IMR-90 (cell line): Measurements from ENCODE around the gene SLIT3. TPM values are rescaled to one million over a fixed set of nuclear protein-coding genes. Genes with fewer than 3 reads are reported as not detected.

Source experiments
- ATAC-seq: fragments of 200-7000 bp; cut with Tn5 transposase; 2 replicates; pipeline ENCODE4 v1.9.1; 2020; ENCODE audit warnings: low read depth, mild to moderate bottlenecking, moderate library complexity
- BruUV-seq: library from RNA; stranded (reverse); fragments of 400-500 nt; replicated peaks from 2 replicates; lab custom pipeline; 2021; lab: Mats Ljungman, UMichigan
- CTCF ChIA-PET: fragments of 300-600 bp; formaldehyde crosslinking; extraction: SDS; loops from one replicate; lab custom pipeline; 2021; ENCODE audit warnings: antibody characterized with exemption; lab: Yijun Ruan, JAX
- POLR2A ChIA-PET: fragments of 300-600 bp; sonication (Branson Sonifier 250); formaldehyde crosslinking; loops from one replicate; lab custom pipeline; 2022; ENCODE audit warnings: antibody characterized with exemption; ENCODE audit not compliant: unreplicated experiment; lab: Charles Lee
- DNase-seq: peaks from one replicate; pipeline ENCODE4 v3.0.0; 2013
- H2AFZ ChIP-seq: replicated peaks from 2 replicates; pipeline ENCODE3; 2013; ENCODE audit warnings: low read length, mild to moderate bottlenecking; ENCODE audit not compliant: poor library complexity
- H2AK5ac ChIP-seq: 2 replicates; pipeline ENCODE4 v1.6.1; 2013; ENCODE audit warnings: low read depth, low read length, inconsistent platforms
- H2AK9ac ChIP-seq: replicated peaks from 2 replicates; pipeline ENCODE3; 2013; ENCODE audit warnings: mild to moderate bottlenecking, low read depth, low read length, moderate library complexity; ENCODE audit not compliant: poor library complexity
- H2BK120ac ChIP-seq: 2 replicates; pipeline ENCODE4 v1.6.1; 2013; ENCODE audit warnings: low read depth, low read length, inconsistent platforms
- H2BK15ac ChIP-seq: 3 replicates; pipeline ENCODE4 v1.6.1; 2013; ENCODE audit warnings: low read depth, low read length, inconsistent platforms
- H2BK20ac ChIP-seq: 2 replicates; pipeline ENCODE4 v1.6.1; 2013; ENCODE audit warnings: low read depth, mild to moderate bottlenecking, inconsistent platforms, low read length, moderate library complexity
- H2BK5ac ChIP-seq: 2 replicates; pipeline ENCODE4 v1.6.1; 2013; ENCODE audit warnings: mild to moderate bottlenecking, low read depth, low read length, inconsistent platforms; ENCODE audit not compliant: poor library complexity, severe bottlenecking
- H3K14ac ChIP-seq: replicated peaks from 2 replicates; pipeline ENCODE4 v1.6.1; 2013; ENCODE audit warnings: low read depth, low read length, inconsistent platforms
- H3K18ac ChIP-seq: 2 replicates; pipeline ENCODE4 v1.6.1; 2013; ENCODE audit warnings: low read depth, low read length, control low read depth
- H3K23ac ChIP-seq: 2 replicates; pipeline ENCODE4 v1.6.1; 2013; ENCODE audit warnings: low read depth, low read length, inconsistent platforms
- H3K27ac ChIP-seq: 2 replicates; pipeline ENCODE4 v1.5.1; 2013; ENCODE audit warnings: mild to moderate bottlenecking, control low read depth, low read length; ENCODE audit not compliant: insufficient read depth
- H3K27me3 ChIP-seq: 2 replicates; pipeline ENCODE4 v1.6.1; 2013; ENCODE audit warnings: low read length; ENCODE audit not compliant: control insufficient read depth, insufficient read depth
- H3K36me3 ChIP-seq: 2 replicates; pipeline ENCODE4 v1.6.1; 2013; ENCODE audit warnings: low read length, mixed read lengths; ENCODE audit not compliant: control insufficient read depth, insufficient read depth
- H3K4ac ChIP-seq: 2 replicates; pipeline ENCODE4 v1.6.1; 2013; ENCODE audit warnings: low read depth, low read length, inconsistent platforms
- H3K4me1 ChIP-seq: 2 replicates; pipeline ENCODE4 v1.6.1; 2013; ENCODE audit warnings: low read length, mixed read lengths; ENCODE audit not compliant: control insufficient read depth, insufficient read depth
- H3K4me2 ChIP-seq: 2 replicates; pipeline ENCODE4 v1.6.1; 2013; ENCODE audit warnings: low read depth, mild to moderate bottlenecking, control low read depth, low read length, moderate library complexity
- H3K4me3 ChIP-seq: 2 replicates; pipeline ENCODE4 v1.5.1; 2013; ENCODE audit warnings: low read depth, mild to moderate bottlenecking, control low read depth, low read length, moderate library complexity; ENCODE audit not compliant: insufficient read depth
- H3K56ac ChIP-seq: 2 replicates; pipeline ENCODE4 v1.6.1; 2013; ENCODE audit warnings: low read length, inconsistent platforms; ENCODE audit not compliant: insufficient read depth; ENCODE audit errors: extremely low read depth
- H3K79me1 ChIP-seq, 2 experiments: 2 replicates each; pipeline ENCODE4 v1.6.1; 2013; ENCODE audit warnings: low read length in 2 of 2, inconsistent platforms in 1 of 2, low read depth in 1 of 2
- H3K9ac ChIP-seq: 2 replicates; pipeline ENCODE4 v1.6.1; 2013; ENCODE audit warnings: low read depth, low read length, control low read depth
- H3K9me1 ChIP-seq: 2 replicates; pipeline ENCODE4 v1.6.1; 2013; ENCODE audit warnings: low read length, inconsistent platforms; ENCODE audit not compliant: insufficient read depth
- H3K9me3 ChIP-seq: 2 replicates; pipeline ENCODE4 v1.6.1; 2013; ENCODE audit warnings: low read length; ENCODE audit not compliant: control insufficient read depth, insufficient read depth
- H4K20me1 ChIP-seq: 2 replicates; pipeline ENCODE4 v1.6.1; 2013; ENCODE audit warnings: low read length, inconsistent platforms; ENCODE audit not compliant: insufficient read depth
- H4K5ac ChIP-seq: 2 replicates; pipeline ENCODE4 v1.6.1; 2013; ENCODE audit warnings: mild to moderate bottlenecking, low read depth, low read length, control low read depth
- H4K8ac ChIP-seq, 2 experiments: 2 replicates each; pipeline ENCODE4 v1.6.1; 2013; ENCODE audit warnings: low read depth in 2 of 2, low read length in 2 of 2, control low read depth in 1 of 2, inconsistent platforms in 1 of 2
- H4K91ac ChIP-seq: 2 replicates; pipeline ENCODE4 v1.6.1; 2013; ENCODE audit warnings: low read depth, low read length, inconsistent platforms; ENCODE audit not compliant: insufficient read depth
- CHD1 ChIP-seq: IDR thresholded peaks from 2 replicates; pipeline ENCODE4 v1.6.1; 2012; ENCODE audit warnings: low read depth, low read length, improper control_type of control experiment
- ELK1 ChIP-seq: fragments of 150-350 bp; IDR thresholded peaks from 2 replicates; pipeline ENCODE4 v1.6.1; 2016; ENCODE audit warnings: low read depth, mild to moderate bottlenecking, low read length, moderate library complexity, borderline replicate concordance
- NFE2L2 ChIP-seq: fragments of 150-350 bp; IDR thresholded peaks from 2 replicates; pipeline ENCODE4 v1.6.1; 2016; ENCODE audit warnings: low read depth, mild to moderate bottlenecking, low read length
- WGBS, 2 experiments: methylation state at CpG; one replicate each; pipeline versions ENCODE4 v1.1.5 to v1.1.7; 2013; ENCODE audit warnings: missing lambda C conversion rate in 2 of 2; ENCODE audit not compliant: insufficient read length in 1 of 2; ENCODE audit errors: extremely low coverage in 2 of 2; 5-methylcytosine and 5-hydroxymethylcytosine counted together
- dilution Hi-C: fragments of 300-500 bp; cut with HindIII; formaldehyde crosslinking; loops from one replicate; pipeline ENCODE4 v1.14.3; 2018; ENCODE audit warnings: low sequenced_read_pairs; ENCODE audit not compliant: unreplicated experiment
- in situ Hi-C: fragments of 300-500 bp; cut with MboI; formaldehyde crosslinking; loops from 3 replicates; pipeline ENCODE4 v1.14.3; 2019; ENCODE audit warnings: low sequenced_read_pairs, inconsistent platforms, mixed read lengths
- intact Hi-C: fragments of 100-400 bp; cut with micrococcal nuclease; formaldehyde crosslinking; loops from 2 replicates; pipeline ENCODE4 v1.10.0; 2022
- polyA plus RNA-seq, 3 experiments: library from polyadenylated mRNA; depleted of rRNA; stranded (reverse); fragments of >200 nt; gene quantifications; 2 replicates each; pipeline ENCODE4 v1.2.3, GENCODE V29; 2012; ENCODE audit warnings: low replicate concordance in 1 of 3
- total RNA-seq: library from RNA; depleted of rRNA; stranded (reverse); fragments of >200 nt; gene quantifications from 2 replicates; pipeline ENCODE4 v1.2.3, GENCODE V29; 2012

The SLIT3 gene
- total and polyA plus RNA-seq, 2 of the 4 experiments (the other 2 are of a cell fraction) = 0.18 to 0.50 TPM

GRCh38 chr5:168648016-168648415, 652.9 kb downstream of the SLIT3 start:
- Histone ChIP-seq H4K20me1 (no peaks in the 10 kb centered on the region), H2AK5ac (no peak overlapping the region), H2BK15ac (no peak overlapping the region), H3K18ac (no peak overlapping the region), H3K4me2 (no peak overlapping the region), H3K9me3 (no peaks in the 10 kb centered on the region), H3K79me1 (no peaks in the 10 kb centered on the region), H3K9me1 (no peaks in the 10 kb centered on the region), H3K56ac (no peak overlapping the region), H3K4ac (no peak overlapping the region), H2AFZ (no peak overlapping the region), H2BK20ac (no peak overlapping the region), H3K4me1 (no peaks in the 10 kb centered on the region), H3K36me3 (no peaks in the 10 kb centered on the region), H2BK120ac (no peak overlapping the region), H4K8ac (no peak overlapping the region), H3K14ac (no peak overlapping the region), H4K5ac (no peak overlapping the region), H3K9ac (no peak overlapping the region), H3K27me3 (no peaks in the 10 kb centered on the region), H2BK5ac (no peak overlapping the region), H2AK9ac (no peak overlapping the region), H3K4me3 (no peak overlapping the region), H3K23ac (no peak overlapping the region), H3K27ac (no peak overlapping the region), H4K91ac (no peak overlapping the region)
- in situ Hi-C loops = no loop called here
- ChIA-PET POLR2A (no interaction called here), CTCF (no interaction called here)
- ATAC-seq = no peak
- TF ChIP-seq CHD1 (no peak), ELK1 (no peak), NFE2L2 (no peak)
- WGBS, 2 experiments = no CpG with 5 or more reads among the region's 1 CpG
- intact Hi-C loops = no loop called here
- no TSS peak for BruUV-seq
- no peak for DNase-seq
- dilution Hi-C loops = no loop called here
